Endodermal cell (in vitro differentiated cells): ENCODE data around the gene BFAR. TPM values are rescaled to one million over a fixed set of nuclear protein-coding genes. Genes with fewer than 3 reads are reported as not detected.
"Not testable (repeated sequence)": the region's sequence is repeated elsewhere in the genome, so short reads cannot be mapped to it uniquely, and the experiment has no call there.

ENCODE experiments used
- DNase-seq: peaks from one replicate; pipeline ENCODE4 v3.0.0-alpha.2; 2017
- H3K27ac ChIP-seq: 2 replicates; pipeline ENCODE4 v1.5.1; 2013; ENCODE audit warnings: mild to moderate bottlenecking, low read depth, low read length, moderate library complexity
- H3K27me3 ChIP-seq: 2 replicates; pipeline ENCODE4 v1.6.1; 2013; ENCODE audit warnings: mild to moderate bottlenecking, low read length, moderate library complexity; ENCODE audit not compliant: insufficient read depth, control insufficient read depth, poor library complexity, severe bottlenecking
- H3K36me3 ChIP-seq: 2 replicates; pipeline ENCODE4 v1.7.0; 2013; ENCODE audit warnings: mild to moderate bottlenecking, low read length, moderate library complexity; ENCODE audit not compliant: control insufficient read depth, insufficient read depth
- H3K4me1 ChIP-seq: one replicate; pipeline ENCODE4 v1.7.0; 2013; ENCODE audit warnings: low read length; ENCODE audit not compliant: control insufficient read depth, insufficient read depth
- H3K4me3 ChIP-seq: 2 replicates; pipeline ENCODE4 v1.5.1; 2013; ENCODE audit warnings: mild to moderate bottlenecking, low read length, moderate library complexity
- H3K9ac ChIP-seq: 2 replicates; pipeline ENCODE4 v1.6.1; 2013; ENCODE audit warnings: mild to moderate bottlenecking, low read length, moderate library complexity; ENCODE audit not compliant: poor library complexity, severe bottlenecking; ENCODE audit errors: extremely low read depth
- H3K9me3 ChIP-seq: 2 replicates; pipeline ENCODE4 v1.6.1; 2013; ENCODE audit warnings: mild to moderate bottlenecking, low read length, moderate library complexity; ENCODE audit not compliant: control insufficient read depth
- H3K27ac Mint-ChIP-seq: 2 replicates; pipeline ENCODE4 v1.8.0; 2020; ENCODE audit warnings: mixed read lengths
- H3K27me3 Mint-ChIP-seq: 2 replicates; pipeline ENCODE4 v1.8.0; 2021; ENCODE audit warnings: mild to moderate bottlenecking, mixed read lengths; ENCODE audit not compliant: insufficient read depth
- H3K36me3 Mint-ChIP-seq: 2 replicates; pipeline ENCODE4 v1.8.0; 2020; ENCODE audit warnings: low read depth, mixed read lengths
- H3K4me1 Mint-ChIP-seq: 2 replicates; pipeline ENCODE4 v1.8.0; 2020; ENCODE audit warnings: mixed read lengths
- H3K4me3 Mint-ChIP-seq: 2 replicates; pipeline ENCODE4 v1.8.0; 2020; ENCODE audit warnings: mild to moderate bottlenecking, moderate library complexity, mixed read lengths
- H3K9me3 Mint-ChIP-seq: 2 replicates; pipeline ENCODE4 v1.8.0; 2020; ENCODE audit warnings: mild to moderate bottlenecking, mixed read lengths
- CTCF ChIP-seq: fragments of 200-600 bp; sonication (generic); conservative IDR thresholded peaks from 2 replicates; pipeline ENCODE4 v1.5.0; 2021; ENCODE audit warnings: antibody characterized with exemption, mild to moderate bottlenecking
- WGBS, 2 experiments: methylation state at CpG; one replicate each; pipeline versions ENCODE4 v1.1.5 to v1.1.7; 2013; ENCODE audit warnings: missing lambda C conversion rate in 2 of 2, mixed read lengths in 1 of 2; ENCODE audit not compliant: insufficient coverage in 1 of 2, insufficient read length in 1 of 2; 5-methylcytosine and 5-hydroxymethylcytosine counted together
- total RNA-seq, 2 donors: library from RNA; stranded (reverse); fragmentation: NEBNext Ultra II Directional in 1 of 2; extraction: Animal tissue kit (Norgen Biotek cat#: 25700) in 1 of 2; gene quantifications; 2 replicates in 1 of 2; 3 replicates in 1 of 2; pipeline ENCODE4 v1.2.1, GENCODE V29; 2021

BFAR gene
- total RNA-seq, 2 donors from 2014 or later = 60.1 to 73.3 TPM

- Histone ChIP-seq H3K9ac (no peak overlapping the region), H3K9me3 (no peaks in the 10 kb centered on the region), H3K36me3 (no peaks in the 10 kb centered on the region), H3K4me3 (no peak overlapping the region), H3K27me3 (no peaks in the 10 kb centered on the region), H3K4me1 (no peaks in the 10 kb centered on the region), H3K27ac (no peak overlapping the region)
- no peak for DNase-seq
- H3K27me3 Mint-ChIP-seq = peaks cover 2% of the 10 kb centered on the region
- TF ChIP-seq CTCF = no peak
- H3K36me3 Mint-ChIP-seq = no peaks in the 10 kb centered on the region
- no peaks in the 10 kb centered on the region for H3K4me1 Mint-ChIP-seq
- H3K9me3 Mint-ChIP-seq = no peaks in the 10 kb centered on the region
- 91 to 92% methylated on average over 2 to 5 of the region's 5 CpGs for WGBS, 2 experiments
- no peak overlapping the region for H3K4me3 Mint-ChIP-seq
- no peak overlapping the region for H3K27ac Mint-ChIP-seq
Observed at GRCh38 chr16:14677627-14678026, 44.9 kb downstream of the BFAR start.

DNA sequence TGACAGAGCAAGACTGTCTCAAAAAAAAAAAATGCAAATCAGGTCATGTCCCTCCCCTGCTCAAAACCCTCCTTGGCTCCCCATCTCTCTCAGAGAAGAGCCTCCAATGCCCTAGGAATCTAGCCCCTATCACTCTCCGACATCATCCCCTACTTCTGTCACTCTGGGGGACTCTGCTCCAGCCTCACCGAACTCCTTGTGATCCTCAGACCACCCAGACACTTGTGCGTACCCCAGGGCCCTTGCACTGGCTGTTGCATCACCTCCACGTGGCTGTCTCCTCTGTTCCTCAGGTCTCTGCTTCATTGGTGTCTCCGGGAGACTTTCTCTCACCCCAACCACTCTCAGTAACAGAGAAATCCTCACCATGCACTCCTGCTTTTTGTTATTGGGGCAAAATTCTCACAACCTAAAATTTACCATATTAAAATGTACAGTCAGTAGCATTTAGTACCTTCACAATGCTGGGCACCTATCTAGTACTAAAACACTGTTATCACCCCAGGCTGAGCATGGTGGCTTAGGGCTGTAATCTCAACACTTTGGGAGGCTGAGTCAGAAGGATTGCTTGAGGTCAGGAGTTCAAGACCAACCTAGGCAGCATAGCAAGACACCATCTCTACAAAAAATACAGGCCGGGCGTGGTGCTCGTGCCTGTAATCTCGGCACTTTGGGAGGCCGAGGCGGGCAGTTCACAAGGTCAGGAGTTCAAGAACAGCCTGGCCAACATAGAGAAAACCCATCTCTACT, 46.2 kb downstream of the BFAR start:
- no peak for DNase-seq
- WGBS, 2 experiments = 77 to 79% methylated on average over 5 to 11 of the region's 11 CpGs
- Histone ChIP-seq H3K4me1 (no peaks in the 10 kb centered on the region), H3K27ac (no peak overlapping the region), H3K9ac (no peak overlapping the region), H3K36me3 (no peaks in the 10 kb centered on the region), H3K27me3 (no peaks in the 10 kb centered on the region), H3K9me3 (no peaks in the 10 kb centered on the region), H3K4me3 (no peak overlapping the region)
- Mint-ChIP-seq H3K27ac (no peak overlapping the region), H3K36me3 (no peaks in the 10 kb centered on the region), H3K27me3 (peaks cover 2% of the 10 kb centered on the region), H3K9me3 (no peaks in the 10 kb centered on the region), H3K4me1 (no peaks in the 10 kb centered on the region), H3K4me3 (no peak overlapping the region)
- TF ChIP-seq CTCF = no peak

DNA sequence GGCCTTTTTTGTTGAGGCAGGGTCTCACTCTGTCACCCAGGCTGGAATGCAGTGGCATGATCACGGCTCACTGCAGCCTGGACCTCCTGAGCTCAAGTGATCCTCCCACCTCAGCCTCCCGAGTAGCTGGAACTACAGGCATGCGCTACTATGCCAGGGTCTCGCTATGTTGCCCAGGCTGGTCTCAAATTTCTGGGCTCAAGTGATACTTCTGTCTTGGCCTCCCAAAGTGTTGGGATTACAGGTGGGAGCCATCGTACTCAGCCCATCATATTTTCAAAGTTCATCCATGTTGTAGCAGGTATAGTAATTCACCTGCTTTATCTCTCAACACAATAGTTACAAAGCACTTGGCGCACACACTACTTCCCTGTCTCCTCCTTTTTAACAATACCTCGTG, 47.6 kb downstream of the BFAR start:
- H3K9me3 Mint-ChIP-seq, H3K4me1 Mint-ChIP-seq, H3K36me3 ChIP-seq, H3K9me3 ChIP-seq, DNase-seq, H3K27ac ChIP-seq, H3K27ac Mint-ChIP-seq, H3K4me3 ChIP-seq, H3K9ac ChIP-seq, H3K27me3 Mint-ChIP-seq, H3K4me1 ChIP-seq, H3K36me3 Mint-ChIP-seq, H3K27me3 ChIP-seq, H3K4me3 Mint-ChIP-seq: not testable (repeated sequence)
- WGBS, 2 experiments = 91% methylated on average over 6 to 7 of the region's 7 CpGs

GRCh38 chr16:14681115-14681514, 48.4 kb downstream of the BFAR start:
- Histone ChIP-seq H3K36me3 (no peaks in the 10 kb centered on the region), H3K9me3 (no peaks in the 10 kb centered on the region), H3K4me3 (no peak overlapping the region), H3K9ac (no peak overlapping the region), H3K27ac (no peak overlapping the region), H3K4me1 (no peaks in the 10 kb centered on the region), H3K27me3 (no peaks in the 10 kb centered on the region)
- Mint-ChIP-seq H3K4me3 (no peak overlapping the region), H3K36me3 (no peaks in the 10 kb centered on the region), H3K27ac (no peak overlapping the region), H3K9me3 (no peaks in the 10 kb centered on the region), H3K27me3 (peaks cover 2% of the 10 kb centered on the region), H3K4me1 (no peaks in the 10 kb centered on the region)
- WGBS, 2 experiments = 91% methylated on average over 4 of the region's 4 CpGs; no CpG with 5 or more reads in 1 of the 2 experiments
- no peak for DNase-seq
- TF ChIP-seq CTCF = no peak
